Astrocyte of the spinal cord (primary cell): ENCODE measurements around the gene PHRF1.

Experiments
- DNase-seq: peaks from one replicate; pipeline ENCODE4 v3.0.0; 2011; ENCODE audit warnings: low read depth, low spot score
- H3K4me3 ChIP-seq: 2 replicates; pipeline ENCODE4 v1.5.1; 2011; ENCODE audit warnings: low read depth, mild to moderate bottlenecking, low read length, moderate library complexity
- in situ Hi-C: cut with HindIII; loops from 2 replicates; pipeline ENCODE4 v1.10.0; 2017; ENCODE audit warnings: low sequenced_read_pairs
- TF ChIP-seq, protein P1 (sequence below): IDR thresholded peaks from 2 replicates; pipeline ENCODE4 v1.5.1; 2012; ENCODE audit warnings: low read depth, mild to moderate bottlenecking, low read length, inconsistent platforms

The PHRF1 gene

DNA sequence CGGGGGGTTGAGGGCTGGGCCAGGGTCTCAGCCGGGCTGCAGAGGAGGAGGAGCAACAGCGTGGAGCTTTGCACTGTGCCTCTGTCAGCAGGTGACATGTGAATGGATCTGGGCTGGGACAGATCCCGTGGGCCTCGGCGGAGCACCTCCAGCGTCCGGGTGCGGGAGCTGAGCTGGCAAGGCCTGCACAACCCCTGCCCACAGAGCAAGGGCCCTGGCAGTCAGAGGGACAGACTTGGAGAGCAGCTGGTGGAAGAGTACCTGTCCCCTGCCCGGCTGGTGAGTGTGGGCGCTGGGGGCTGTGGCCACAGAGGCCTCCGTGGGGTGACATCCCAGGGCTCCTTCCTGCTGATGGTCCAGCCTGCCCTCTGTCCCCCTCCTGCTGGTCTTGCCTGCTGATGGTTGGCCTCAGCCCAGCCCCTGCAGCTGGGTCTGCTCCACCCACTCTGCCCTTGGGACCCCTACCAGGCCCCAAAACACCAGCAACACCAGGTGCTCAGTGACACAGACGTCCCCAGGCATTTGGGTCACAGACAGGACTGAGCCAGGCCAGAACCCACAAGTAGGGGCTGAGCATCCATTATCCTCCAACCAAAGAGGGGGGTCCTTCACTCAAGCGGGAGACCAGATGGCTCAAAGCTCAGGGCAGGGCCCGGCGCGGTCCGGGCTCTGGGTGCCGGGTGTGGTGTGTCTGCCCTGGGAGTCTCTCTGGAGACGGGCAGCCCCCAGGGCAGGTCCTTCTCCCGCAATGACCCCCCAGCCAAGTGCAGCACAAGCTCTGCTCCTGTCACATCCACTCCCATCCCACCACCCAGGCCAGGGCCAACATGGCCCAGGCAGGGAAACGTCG is 35.5 kb upstream of the PHRF1 start:
- no peak for DNase-seq
- TF ChIP-seq, protein P1, sequence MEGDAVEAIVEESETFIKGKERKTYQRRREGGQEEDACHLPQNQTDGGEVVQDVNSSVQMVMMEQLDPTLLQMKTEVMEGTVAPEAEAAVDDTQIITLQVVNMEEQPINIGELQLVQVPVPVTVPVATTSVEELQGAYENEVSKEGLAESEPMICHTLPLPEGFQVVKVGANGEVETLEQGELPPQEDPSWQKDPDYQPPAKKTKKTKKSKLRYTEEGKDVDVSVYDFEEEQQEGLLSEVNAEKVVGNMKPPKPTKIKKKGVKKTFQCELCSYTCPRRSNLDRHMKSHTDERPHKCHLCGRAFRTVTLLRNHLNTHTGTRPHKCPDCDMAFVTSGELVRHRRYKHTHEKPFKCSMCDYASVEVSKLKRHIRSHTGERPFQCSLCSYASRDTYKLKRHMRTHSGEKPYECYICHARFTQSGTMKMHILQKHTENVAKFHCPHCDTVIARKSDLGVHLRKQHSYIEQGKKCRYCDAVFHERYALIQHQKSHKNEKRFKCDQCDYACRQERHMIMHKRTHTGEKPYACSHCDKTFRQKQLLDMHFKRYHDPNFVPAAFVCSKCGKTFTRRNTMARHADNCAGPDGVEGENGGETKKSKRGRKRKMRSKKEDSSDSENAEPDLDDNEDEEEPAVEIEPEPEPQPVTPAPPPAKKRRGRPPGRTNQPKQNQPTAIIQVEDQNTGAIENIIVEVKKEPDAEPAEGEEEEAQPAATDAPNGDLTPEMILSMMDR, result no peak
- in situ Hi-C loops, result no loop called here
- no peak overlapping the region for H3K4me3 ChIP-seq

DNA sequence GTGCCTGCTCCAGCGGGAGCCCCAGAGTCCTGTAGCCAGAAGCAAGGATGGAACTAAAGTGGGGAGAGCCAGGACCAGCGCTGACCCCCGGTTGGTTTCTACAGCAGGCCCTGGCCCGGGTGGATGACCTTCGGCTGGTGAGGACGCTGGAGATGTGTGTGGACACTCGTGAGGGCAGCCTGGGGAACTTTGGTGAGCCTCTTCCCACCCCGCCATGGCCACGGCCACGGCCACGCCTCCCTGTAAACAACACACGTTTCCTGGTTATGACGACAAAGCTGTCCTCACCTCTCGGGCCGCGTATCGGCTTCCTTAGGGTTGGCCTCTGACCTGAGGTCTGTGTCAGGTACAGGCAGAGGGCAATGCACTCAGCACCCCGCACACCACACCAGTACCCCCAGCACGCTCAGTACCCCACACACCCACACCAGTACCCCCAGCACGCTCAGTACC is 34.8 kb upstream of the PHRF1 start:
- no peak for DNase-seq
- H3K4me3 ChIP-seq, result no peak overlapping the region
- TF ChIP-seq, protein P1, result no peak
- in situ Hi-C loops, result no loop called here

DNA sequence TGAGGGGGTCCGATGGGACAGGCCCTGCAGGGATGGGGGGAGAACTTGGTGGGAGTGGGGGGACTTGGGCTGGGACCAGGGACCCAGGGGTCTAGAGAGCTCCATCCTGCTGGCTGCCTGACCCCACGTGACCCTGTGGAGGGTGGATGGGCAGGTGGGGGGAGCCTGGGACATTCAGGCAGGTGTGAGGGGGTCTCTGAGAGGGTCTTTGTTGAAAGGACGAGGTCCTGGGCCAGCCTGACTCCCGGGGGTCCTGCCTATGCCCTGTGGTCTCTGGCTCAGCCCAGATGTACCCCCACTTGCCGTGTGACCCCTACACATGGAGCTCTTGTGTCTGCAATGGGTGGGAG is 31.5 kb upstream of the PHRF1 start:
- in situ Hi-C loops, result no loop called here
- TF ChIP-seq, protein P1, result no peak
- no peak overlapping the region for H3K4me3 ChIP-seq
- no peak for DNase-seq

DNA sequence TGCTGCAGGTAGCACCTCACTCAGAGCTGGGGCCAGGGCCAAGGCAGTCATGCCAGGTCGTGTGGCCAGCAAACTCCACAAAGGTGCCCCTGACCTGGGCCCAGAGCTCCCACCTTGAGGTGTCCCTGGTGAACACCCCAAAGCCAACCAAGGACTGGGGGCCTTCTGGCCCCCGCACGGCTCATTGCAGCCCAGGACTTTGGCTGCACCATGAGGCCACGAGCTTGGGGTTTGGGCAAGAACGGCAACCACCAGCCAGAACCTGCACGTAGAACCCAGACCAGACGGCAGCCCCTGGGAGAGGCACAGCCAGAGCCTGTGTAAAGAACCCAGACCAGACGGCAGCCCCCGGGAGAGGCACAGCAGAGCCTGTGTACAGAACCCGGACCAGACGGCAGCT is 31.1 kb upstream of the PHRF1 start:
- H3K4me3 ChIP-seq, result no peak overlapping the region
- TF ChIP-seq, protein P1, result no peak
- DNase-seq, result no peak
- in situ Hi-C loops, result no loop called here

DNA sequence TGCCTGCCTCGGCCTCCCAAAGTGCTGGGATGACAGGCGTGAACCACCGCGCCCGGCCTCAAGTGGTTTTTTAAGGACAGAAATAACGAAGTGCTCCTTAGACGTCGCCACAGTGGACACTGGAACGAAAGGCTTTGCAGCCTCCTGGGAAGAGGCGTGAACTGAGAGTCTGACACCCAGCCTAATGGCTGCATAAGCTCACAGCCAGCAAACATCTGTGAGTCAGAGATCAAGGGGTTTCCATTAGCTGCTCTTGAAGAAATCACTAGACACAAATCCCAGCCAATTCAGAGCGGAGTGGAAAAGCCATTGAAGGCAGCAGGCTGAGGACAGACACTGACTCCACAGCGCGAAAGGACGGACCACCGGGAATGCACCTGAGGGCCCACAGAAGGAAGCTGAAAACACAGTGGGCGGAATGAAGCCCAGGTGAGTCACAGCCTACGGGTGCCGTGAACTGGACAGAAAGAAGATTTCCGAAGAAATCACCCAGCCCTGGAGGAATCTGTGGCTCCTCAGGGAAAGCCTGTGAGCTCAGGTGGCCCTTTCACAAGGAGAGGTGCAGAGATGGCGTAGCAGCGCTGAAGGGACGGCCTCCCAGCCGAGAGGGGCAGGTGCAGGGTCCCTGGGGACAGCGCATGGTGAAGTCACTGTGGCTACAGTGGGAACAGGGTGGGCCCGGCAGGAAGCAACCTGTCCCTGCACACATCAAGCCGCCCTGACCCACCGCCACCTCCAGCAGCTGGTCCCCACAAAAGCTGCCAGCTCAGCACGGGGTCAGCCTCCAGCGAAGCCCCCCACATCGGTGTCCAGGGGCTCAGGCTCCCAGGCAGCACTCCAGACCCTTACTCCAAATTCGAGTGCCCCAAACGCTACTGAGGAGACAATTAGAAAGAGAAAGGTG is 27.3 kb upstream of the PHRF1 start:
- TF ChIP-seq, protein P1, result no peak
- in situ Hi-C loops, result no loop called here
- DNase-seq, result no peak
- no peak overlapping the region for H3K4me3 ChIP-seq

DNA sequence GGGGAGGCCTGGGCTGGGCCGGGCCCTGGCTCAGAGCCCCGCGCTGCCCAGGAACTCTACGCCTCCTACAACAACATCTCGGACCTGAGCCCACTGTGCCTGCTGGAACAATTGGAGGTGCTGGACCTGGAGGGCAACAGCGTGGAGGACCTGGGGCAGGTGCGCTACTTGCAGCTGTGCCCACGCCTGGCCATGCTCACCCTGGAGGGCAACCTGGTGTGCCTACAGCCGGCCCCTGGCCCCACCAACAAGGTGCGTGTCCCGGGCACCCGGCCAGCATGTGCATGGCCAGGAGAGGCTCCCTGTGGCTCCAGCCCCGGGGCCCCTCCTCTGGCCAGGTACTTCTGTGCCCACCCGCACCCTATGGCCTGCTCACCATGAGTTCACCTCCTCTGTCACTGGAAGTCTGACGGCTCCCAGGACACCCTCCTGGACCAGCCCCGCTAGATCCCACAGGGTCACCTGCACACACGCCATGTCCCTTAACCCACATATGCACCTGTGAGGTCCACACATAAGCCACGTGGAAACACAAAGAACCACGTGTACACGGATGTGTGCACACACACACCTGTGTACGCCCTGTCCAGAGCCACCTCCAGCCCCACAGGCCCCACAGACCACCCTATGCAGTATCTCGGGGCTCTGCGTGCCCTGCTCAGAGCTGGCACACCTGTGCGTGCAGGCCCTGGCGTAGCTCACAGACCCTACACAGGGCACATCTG is 26.1 kb upstream of the PHRF1 start:
- DNase-seq, result no peak
- TF ChIP-seq, protein P1, result no peak
- no peak overlapping the region for H3K4me3 ChIP-seq
- in situ Hi-C loops, result no loop called here
